ENCODE results near the gene KPNA4. TPM values are rescaled to one million over a fixed set of nuclear protein-coding genes. Genes with fewer than 3 reads are reported as not detected.
"Not testable (repeated sequence)": the region's sequence is repeated elsewhere in the genome, so short reads cannot be mapped to it uniquely, and the experiment has no call there.

The KPNA4 gene
- total and polyA plus RNA-seq, 12 donors, result 21.6 to 190 (median 134) TPM

DNA sequence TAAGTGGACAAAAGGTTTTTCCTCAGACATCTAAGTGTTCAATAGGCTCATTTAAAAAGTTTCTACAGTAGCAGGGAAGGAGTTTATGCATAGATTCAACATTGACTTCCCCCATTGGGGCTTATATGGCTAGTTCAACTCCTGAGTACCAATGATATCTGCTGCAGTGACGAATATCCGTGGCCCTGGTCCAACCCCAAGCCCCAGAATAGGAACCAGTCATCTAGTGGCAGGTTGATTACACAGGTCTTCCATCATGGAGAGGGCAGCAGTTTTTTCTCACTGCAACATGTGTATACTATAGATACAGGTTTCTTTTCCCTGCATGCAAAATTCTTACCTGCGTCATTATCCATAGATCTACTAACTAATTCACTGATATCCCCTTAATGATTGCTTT is 45.8 kb upstream of the KPNA4 start:
- DNase-seq, result no peak
- Histone ChIP-seq H3K36me3 (no peaks in the 10 kb centered on the region), H3K9me3 (no peaks in the 10 kb centered on the region), H3K27me3 (no peaks in the 10 kb centered on the region), H3K27ac (no peak overlapping the region), H3K4me3 (no peak overlapping the region), H3K4me1 (peaks cover 0 to 2% (median 0%) of the 10 kb centered on the region in 9 donors)
- TF ChIP-seq, protein P1, sequence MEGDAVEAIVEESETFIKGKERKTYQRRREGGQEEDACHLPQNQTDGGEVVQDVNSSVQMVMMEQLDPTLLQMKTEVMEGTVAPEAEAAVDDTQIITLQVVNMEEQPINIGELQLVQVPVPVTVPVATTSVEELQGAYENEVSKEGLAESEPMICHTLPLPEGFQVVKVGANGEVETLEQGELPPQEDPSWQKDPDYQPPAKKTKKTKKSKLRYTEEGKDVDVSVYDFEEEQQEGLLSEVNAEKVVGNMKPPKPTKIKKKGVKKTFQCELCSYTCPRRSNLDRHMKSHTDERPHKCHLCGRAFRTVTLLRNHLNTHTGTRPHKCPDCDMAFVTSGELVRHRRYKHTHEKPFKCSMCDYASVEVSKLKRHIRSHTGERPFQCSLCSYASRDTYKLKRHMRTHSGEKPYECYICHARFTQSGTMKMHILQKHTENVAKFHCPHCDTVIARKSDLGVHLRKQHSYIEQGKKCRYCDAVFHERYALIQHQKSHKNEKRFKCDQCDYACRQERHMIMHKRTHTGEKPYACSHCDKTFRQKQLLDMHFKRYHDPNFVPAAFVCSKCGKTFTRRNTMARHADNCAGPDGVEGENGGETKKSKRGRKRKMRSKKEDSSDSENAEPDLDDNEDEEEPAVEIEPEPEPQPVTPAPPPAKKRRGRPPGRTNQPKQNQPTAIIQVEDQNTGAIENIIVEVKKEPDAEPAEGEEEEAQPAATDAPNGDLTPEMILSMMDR (IDR thresholded peaks at IDR 0.05), result no peak
- intact Hi-C loops (cut with DNase I), result no loop called here
- WGBS, 2 donors, result 64 to 65% methylated on average over 3 of the region's 3 CpGs
- ATAC-seq, result no peak

DNA sequence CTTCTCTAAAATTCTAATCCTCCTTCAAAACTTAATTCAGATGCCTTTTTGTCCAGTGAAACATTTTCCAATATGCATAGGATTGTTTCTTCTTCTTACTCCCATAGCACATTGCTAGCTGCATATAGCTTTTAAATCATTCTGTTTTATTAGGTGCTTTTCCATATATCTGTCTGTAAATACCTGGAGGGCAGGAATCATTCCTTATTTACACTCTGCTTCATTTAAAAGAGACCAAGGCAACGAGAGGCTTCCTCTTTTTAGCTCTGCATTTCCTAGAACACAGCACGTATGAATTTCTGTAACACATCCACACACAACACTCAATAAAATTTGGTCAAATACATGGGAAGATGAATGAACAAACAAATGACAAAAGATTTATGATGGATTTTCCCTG is 43.5 kb upstream of the KPNA4 start:
- 61 to 62% methylated on average over 2 of the region's 2 CpGs for WGBS, 2 donors
- no peaks in the 10 kb centered on the region for H3K36me3 ChIP-seq
- no peak overlapping the region for H3K27ac ChIP-seq
- TF ChIP-seq, protein P1 (IDR thresholded peaks at IDR 0.05), result no peak
- no peak for ATAC-seq
- no peaks in the 10 kb centered on the region for H3K4me1 ChIP-seq
- H3K4me3 ChIP-seq, result no peak overlapping the region
- no peak for DNase-seq
- intact Hi-C loops (cut with DNase I), result no loop called here
- H3K27me3 ChIP-seq, result no peaks in the 10 kb centered on the region
- H3K9me3 ChIP-seq, result peaks cover 0 to 5% (median 0%) of the 10 kb centered on the region in 11 donors

DNA sequence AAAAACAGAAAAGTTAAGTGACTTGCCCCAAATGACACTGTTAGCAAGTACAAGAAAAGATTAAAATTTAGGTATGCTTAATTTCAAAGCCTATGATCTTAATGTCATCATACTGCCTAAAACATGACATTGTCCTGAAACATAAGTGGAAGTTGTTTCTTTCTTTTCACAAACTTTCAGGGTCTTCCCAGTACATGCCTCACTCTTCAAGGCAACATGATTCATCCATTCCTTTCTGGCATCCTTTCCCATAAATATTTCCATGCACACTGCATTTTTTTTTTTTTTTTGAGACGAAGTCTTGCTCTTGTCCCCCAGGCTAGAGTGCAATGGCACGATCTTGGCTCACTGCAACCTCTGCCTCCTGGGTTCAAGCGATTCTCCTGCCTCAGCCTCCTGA is 42.5 kb upstream of the KPNA4 start:
- Histone ChIP-seq H3K9me3 (peaks cover 0 to 7% (median 0%) of the 10 kb centered on the region in 11 donors), H3K27me3 (no peaks in the 10 kb centered on the region), H3K36me3 (no peaks in the 10 kb centered on the region), H3K4me3 (no peak overlapping the region), H3K4me1 (no peaks in the 10 kb centered on the region), H3K27ac (no peak overlapping the region)
- no peak for DNase-seq
- intact Hi-C loops (cut with DNase I), result no loop called here
- WGBS, 2 donors, result 47 to 74% methylated on average over 3 of the region's 3 CpGs
- TF ChIP-seq, protein P1 (IDR thresholded peaks at IDR 0.05), result no peak
- ATAC-seq, result no peak

DNA sequence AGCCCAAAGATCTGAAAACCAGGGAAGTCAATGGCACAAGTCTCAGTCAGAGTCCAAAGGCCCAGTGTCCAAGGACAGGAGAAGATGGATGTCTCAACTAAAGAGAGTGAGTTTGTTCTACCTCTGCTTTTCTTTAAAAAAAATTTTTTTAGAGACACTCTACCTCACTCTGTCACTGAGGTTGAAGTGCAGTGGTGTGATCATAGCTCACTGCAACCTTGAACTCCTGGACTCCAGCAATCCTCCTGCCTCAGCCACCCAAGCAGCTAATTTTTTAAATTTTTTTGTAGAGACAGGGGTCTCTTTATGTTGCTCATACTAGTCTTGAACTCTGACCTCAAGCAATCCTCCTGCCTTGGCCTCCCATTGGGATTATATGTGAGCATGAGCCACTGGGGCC is 39.9 kb upstream of the KPNA4 start:
- TF ChIP-seq, protein P1 (IDR thresholded peaks at IDR 0.05), result no peak
- no peak overlapping the region for H3K27ac ChIP-seq
- H3K4me1 ChIP-seq, result no peaks in the 10 kb centered on the region
- intact Hi-C loops (cut with DNase I), result no loop called here
- no peak for DNase-seq
- no peak overlapping the region for H3K4me3 ChIP-seq
- no peaks in the 10 kb centered on the region for H3K27me3 ChIP-seq
- no peaks in the 10 kb centered on the region for H3K36me3 ChIP-seq
- no peak for ATAC-seq
- peaks cover 0 to 7% (median 0%) of the 10 kb centered on the region in 11 donors for H3K9me3 ChIP-seq

DNA sequence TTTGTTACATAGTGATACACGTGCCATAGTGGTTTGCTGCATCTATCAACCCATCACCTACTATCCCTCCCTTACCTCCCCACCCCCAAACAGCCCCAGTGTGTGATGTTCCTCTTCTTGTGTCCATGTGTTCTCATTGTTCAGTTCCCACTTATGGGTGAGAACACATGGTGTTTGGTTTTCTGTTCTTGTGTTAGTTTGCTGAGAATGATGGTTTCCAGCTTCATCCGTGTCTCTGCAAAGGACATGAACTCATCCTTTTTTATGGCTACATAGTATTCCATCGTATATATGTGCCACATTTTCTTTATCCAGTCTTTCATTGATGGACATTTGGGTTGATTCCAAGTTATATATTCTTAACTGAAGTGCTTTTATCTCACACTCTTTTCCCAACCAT is 38.5 kb upstream of the KPNA4 start:
- H3K4me1 ChIP-seq; H3K9me3 ChIP-seq; DNase-seq; H3K36me3 ChIP-seq; H3K27ac ChIP-seq; H3K4me3 ChIP-seq; H3K27me3 ChIP-seq; ATAC-seq; intact Hi-C loops (cut with DNase I): not testable (repeated sequence)
- WGBS, 2 donors, result 76 to 80% methylated on average over 3 of the region's 3 CpGs

Data from heart right ventricle (tissue), 16 donors.